NCI-H524 (cell line): Measurements from ENCODE around the gene DNAJC15.
"Not testable (repeated sequence)": the region's sequence is repeated elsewhere in the genome, so short reads cannot be mapped to it uniquely, and the experiment has no call there.

Experiments
- DNase-seq, 2 experiments: peaks; one replicate each; lab custom pipeline; 2025; lab: John Stamatoyannopoulos, UW

DNAJC15 gene

DNA sequence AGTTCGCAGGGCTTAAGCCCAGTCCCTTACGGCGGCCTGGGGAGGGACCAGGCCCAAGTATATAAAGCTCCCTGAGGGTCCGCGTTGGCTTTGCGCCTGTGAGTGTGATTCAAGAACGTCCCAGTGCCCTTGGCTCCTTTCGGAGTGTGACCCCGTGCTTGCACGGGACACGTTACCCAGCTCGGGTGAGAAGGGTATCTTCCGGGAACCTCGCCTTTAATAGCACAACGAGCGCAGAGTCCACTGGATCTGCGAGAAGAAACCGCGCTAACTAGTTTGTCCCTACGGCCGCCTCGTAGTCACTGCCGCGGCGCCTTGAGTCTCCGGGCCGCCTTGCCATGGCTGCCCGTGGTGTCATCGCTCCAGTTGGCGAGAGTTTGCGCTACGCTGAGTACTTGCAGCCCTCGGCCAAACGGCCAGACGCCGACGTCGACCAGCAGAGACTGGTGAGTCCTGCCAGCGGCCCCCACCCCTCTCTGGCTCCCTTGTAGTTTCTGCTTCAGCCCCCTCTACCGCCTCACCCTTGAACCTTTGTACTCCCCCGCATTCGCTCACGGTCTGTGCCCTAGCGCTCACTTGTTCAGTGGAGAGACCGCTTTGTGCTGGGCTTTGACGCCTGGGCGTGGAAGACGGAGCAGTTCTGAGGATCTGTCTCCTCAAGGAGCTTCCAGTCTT lies at the start of gene DNAJC15:
Gene DNAJC15 (plus strand): TSS at position 298 of the 675 bp plus-strand sequence. CDS start 41 bp downstream, at position 339.
- DNase-seq: peak; percentile 66 to 77

DNA sequence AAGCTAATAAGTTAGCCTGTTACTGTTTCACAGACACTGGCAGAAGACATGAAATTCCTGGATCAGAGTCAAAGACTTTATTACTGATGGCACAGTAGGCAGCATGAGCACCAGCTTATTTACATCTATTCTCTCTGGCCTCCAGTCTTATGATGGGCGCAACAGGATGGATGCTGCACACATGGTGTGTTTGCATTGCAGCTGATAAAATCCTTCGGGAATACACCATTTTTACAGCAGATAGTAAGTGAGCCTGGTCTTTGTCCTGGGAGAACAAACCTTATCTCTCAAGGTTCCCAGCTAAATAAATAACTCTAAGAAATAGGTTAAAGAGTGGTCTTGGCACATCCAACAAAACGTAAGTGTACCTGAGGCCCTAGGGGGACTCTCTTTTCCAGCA lies 47.3 kb upstream of the DNAJC15 start:
- no peak for DNase-seq

DNA sequence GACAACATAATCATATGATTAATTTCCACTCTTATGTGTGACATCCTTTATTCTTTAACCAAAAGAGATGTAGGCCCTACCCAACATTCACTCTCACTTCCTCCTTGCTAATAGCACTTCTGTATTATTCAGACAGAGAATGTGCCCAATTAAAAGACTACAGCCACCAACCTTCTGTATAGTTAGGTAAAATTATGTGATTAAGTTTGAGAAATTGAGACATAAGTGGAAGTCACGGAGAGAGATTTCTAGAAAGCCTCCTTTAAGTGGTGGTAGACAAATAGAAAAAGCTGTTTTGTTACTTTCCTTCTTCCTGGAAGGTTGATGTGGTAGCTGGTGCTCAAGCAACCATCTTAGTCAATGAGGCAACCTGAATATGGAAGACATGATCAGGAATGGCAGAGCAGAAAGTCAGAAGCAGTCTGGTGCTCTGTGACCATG lies 46.1 kb upstream of the DNAJC15 start:
- no peak for DNase-seq

DNA sequence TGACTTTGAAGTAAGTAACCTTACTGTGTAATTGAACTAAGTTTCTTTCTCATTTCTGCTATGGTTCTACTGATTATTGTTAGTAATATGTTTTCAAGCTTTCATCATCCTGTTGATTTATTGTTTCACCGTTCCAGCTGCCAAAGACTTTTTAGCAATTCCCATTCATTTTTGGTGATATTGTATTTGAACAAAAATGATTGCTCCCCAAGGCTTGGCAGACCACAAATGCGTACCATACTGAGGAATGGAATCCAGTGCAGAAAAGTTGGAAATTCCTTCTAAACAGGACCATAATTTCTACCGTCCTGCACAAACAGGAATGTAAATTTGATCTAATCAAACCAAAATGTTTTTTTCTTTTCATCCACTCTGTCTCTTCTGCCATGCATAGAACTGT lies 42.1 kb upstream of the DNAJC15 start:
- DNase-seq: no peak

DNA sequence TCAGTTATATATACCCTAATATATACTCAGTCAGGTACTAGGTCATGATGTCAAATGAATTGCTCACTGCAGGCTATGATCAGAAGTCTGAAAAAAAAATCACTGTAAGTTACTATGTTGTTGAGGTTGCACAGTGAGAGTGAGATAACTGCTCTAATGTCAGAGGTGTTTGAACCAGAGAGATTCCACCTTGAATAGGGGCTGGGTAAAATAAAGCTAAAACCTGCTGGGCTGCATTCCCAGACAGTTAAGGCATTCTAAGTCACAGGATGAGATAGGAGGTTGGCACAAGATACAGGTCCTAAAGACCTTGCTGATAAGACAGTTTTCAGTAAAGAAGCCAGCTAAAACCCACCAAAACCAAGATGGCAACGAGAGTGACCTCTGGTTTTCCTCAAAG lies 41.5 kb upstream of the DNAJC15 start:
- DNase-seq: no peak

DNA sequence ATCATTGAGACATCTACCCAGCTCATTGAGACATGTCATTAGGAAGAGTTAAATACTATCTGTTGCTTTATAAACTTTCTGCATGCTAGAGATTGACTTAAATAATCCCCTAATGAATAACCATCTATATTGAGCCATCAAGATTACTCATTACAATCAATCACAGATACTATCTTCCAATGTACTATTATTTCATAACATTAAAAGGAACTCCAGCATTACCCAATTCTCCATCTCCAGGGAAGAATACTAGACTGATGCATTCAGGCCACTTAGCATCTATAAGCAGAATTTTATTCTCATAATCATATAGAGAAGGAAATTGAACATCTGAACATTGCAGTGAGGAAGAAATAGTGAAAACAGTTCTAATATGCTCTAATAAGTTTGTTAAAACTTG lies 39.4 kb upstream of the DNAJC15 start:
- no peak for DNase-seq

DNA sequence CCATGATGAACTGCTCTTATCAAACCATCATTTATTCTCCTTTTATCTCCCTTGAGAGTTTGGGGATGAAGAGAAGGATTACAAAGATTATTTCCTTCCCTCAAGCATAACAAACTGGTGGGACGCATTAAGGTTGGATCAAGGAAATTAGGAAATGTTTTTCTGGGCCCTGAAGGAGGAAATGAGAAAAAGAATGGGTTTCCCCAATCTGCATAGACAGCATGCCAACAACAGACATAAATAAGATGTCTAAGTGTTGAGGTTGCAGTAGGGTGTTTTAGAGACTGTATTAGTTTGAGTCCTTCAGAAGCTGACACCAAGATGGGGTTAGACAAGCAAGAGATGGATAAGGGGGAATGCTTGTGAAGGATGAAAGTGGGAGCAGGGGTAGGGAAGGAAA lies 38.7 kb upstream of the DNAJC15 start:
- DNase-seq: no peak

DNA sequence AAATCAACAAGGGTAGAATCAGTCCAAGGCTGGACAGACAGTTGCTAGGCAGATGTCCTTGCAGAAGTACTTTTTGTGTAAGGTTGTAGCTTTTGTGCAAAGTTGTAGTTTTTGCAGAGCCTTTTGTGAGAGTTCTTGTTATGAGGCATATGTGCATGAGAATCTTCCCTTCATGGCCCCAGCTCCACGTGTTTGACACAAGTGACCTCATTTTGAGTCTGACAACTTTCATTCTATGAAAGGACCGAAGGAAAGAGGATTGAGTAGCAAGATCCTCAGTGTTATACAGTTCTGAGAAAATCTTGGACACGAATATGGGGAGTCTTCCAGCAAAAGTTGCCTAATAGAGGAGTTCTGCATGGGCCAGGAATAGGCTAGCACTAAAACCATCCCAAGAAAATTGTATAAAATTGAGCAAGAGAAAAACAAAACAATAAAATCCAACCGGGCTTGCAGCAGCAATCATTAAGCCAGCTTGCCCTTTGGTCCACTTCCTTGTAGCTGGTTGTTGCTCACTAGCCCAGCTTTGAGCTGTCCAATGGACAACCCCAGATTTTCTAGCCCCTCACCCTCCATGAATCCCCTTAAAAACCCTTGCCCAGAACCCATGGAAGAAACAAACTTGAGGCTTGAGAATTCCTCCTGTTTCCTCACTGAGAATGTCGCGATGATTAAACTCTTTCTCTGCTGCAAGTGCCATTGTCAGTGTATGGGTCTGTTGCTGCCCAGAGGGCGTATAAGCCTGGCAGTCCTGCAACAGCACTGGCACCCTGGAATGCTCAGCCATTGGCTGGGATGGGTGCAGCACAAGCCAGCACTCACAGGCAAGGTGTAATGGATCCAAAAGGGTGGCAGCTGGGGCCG lies 37.8 kb upstream of the DNAJC15 start:
- no peak for DNase-seq

DNA sequence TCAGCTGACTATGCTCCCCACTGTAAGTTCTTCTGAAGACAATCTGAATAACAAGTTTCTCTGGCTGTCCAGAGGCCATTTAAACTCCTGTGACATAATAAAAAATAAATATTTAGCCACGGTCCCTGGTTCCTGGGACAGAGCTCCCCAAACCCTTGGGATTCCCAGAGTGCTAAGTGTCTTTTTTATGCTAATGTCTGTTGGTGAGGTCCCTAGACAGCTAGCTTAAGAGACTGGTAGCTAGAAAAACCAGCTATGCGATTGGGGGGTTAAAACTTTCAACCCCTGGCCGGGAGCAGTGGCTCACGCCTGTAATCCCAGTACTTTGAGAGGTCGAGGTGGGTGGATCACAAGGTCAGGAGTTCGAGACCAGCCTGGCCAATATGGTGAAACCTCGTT lies 37.2 kb upstream of the DNAJC15 start:
- DNase-seq: no peak

DNA sequence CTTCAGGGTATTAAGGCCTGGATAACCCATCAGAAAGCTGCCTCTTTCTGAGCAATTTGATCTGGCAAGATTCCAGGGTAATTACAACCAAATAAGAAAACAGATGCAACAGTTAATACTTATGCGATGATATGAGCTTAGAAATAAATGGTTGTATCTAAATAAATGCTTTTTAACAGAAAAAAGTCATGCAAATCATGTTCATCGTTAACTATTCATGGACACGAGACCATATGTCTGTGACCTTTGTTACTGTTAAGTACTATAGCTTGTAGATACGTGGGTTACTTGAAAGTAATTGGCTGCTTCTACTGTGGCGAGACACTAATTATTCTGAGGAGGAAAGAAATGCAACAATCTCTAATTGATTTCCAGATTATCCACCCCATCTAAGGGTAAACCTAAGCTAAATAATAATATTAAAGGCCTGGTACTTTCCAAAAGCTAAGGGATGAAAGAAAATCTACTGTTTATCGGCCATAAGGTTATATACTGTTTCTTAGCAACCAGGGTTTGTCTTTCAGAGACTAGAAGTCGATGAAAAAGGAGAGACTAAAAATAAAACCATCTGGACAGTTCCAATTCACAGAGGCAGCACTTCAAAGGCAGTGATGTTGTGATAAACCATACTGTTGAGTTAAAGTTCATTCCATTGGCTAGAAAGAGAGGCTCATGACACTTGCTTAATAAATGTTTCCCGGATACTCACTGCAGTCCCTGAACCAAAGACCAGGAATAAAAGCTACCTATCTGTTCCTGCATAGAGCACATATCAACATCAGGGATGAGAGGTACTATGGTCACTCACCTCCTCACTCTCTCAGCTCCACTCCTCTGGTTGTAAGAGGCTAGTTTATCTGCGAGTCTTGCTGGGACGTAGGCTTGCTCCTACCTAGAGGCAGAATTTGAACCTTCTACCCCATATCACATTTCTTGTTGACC lies 32.8 kb upstream of the DNAJC15 start:
- DNase-seq: peak; percentile 57 to 77

DNA sequence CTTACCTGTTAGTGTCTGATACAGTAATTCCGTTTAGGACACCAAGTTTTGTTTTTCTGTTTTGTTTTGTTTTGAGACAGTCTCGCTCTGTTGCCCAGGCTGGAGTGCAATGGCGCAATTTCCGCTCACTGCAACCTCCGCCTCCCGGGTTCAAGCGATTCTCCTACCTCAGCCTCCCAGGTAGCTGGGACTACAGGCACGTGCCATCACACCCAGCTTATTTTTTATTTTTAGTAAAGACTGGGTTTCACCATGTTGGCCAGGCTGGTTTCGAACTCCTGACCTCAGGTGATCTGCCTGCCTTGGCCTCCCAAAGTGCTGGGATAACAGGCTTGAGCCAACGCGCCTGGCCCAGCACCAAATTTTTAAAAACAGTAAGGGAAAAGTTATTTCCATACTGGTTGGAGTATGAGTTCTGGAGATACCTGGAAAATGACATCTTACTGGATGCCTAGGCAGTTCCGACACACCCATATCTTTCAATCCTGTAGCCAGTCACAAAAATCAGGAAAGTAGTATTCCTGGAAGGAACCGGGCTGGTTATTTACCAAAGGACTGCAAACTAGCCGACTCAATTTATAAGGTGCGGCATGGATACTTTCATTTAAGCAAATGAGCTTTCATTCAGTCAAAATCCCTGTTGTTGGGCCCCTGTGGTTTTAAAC lies 32.0 kb upstream of the DNAJC15 start:
- not testable (repeated sequence) for DNase-seq

DNA sequence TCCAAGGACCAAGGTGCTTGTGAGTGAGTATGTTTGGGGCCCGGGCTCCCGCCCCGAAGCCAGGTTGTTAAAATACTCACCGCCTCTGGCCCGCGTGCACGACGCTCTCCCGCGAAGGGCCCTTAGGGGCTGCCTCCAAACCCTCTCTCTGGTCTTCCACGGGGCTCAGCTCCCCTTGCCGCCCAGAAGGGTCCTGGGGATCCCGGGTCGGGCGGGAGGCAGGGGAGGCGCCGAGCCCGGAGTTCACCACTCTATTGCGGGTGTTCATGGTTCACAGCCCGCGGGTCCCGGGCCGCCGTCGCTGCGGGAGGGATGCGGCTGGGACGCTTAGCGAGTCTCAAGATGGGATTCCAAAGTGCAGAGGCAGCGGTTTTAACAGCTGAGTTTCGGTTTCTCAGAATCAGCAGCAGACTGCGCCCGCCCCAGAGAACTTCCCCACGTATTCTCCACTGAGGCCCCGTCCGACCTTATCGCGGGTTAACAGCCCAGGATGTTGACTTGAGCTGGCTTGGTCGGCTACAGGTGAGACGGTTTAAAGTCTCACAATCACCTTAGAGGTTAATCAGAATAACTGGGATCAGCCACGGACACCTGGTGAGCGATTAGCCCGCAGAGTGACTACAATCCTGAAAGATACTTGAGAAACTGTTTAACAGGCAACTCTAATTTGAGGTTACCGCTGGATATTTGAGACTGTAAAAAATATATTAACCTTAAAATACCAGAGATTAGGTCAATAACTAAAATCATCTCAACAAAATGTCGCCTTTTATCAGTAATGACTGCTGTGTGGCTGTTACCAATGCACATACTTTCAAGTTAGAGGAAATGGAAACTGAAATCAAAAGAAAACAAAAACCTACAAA lies 31.3 kb upstream of the DNAJC15 start, which contains the start of gene EPSTI1:
Gene EPSTI1 (minus strand): TSS at position 344 of the 866 bp plus-strand sequence. CDS start 76 bp downstream, at position 268.
- peak in 1 of 2 experiments; percentile 44 for DNase-seq

DNA sequence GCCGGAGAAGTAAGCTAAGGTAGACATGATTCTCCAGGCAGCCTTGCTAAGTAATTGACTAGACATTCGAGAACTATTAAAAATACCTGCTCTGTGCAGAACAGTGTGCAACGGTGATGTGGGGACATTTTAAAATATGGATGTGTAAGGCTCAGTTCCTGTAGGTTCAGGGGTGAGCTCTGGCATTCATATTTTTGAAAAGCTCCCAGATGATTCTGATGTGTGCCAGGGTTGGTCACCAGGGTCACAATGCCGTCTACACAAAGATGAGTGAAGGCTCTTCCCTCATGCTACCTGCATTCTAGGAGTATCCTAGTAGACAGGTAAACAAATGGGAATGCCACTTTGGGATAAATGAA lies 30.6 kb upstream of the DNAJC15 start:
- no peak for DNase-seq

DNA sequence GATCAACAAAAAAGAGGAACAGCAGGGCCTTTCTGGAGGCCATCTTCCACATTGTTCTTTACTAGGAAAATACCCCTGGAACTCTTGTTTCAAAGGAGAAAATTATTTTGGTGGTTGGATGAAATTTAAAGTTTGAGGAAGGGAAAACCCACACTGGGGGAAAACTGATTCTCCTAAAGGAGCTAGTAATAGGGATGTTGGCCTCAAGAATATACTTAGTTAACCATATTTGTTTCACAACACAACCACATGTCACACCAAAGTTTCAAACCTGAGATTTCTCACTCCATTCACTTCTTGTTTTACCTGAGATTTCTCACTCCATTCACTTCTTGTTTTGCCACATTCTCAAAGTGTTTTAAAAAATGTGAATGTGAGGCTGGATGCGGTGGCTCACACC lies 28.5 kb upstream of the DNAJC15 start:
- no peak for DNase-seq

DNA sequence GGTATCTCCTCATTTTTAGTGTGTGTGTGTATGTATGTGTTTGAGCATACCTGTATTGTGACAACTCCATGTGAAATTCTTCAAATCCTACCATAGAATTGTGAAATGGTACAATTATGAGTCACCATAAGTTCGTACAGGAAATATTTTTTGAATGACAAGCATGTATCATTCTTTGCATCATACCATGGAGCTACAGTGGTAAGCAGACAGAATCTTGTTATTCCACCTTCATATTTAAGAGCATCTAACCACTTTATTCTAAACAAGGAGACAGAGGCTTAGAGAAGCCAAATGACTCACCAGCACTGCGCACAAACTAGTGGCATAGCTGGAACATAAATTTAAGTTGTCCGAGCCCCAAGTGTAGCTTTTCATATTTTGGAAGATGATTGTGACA lies 26.8 kb upstream of the DNAJC15 start:
- no peak for DNase-seq

DNA sequence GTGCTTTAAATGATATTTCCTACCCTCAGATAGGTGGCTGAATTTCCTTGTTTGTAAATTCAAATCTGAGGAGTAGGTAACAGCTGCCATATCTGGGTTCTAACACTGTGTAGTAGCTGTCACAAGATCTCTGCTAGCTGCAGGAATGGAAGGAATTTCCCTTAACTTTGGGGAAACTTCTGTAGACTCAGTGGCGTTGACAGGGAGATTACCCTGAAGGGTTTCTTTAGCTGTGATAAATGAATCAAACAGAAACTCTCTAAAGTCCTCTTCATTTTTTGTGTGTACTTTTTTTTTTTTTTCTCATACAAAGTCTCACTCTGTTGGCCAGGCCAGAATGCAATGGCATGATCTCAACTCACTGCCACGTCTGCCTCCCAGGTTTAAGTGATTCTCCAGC lies 26.0 kb upstream of the DNAJC15 start:
- no peak for DNase-seq

DNA sequence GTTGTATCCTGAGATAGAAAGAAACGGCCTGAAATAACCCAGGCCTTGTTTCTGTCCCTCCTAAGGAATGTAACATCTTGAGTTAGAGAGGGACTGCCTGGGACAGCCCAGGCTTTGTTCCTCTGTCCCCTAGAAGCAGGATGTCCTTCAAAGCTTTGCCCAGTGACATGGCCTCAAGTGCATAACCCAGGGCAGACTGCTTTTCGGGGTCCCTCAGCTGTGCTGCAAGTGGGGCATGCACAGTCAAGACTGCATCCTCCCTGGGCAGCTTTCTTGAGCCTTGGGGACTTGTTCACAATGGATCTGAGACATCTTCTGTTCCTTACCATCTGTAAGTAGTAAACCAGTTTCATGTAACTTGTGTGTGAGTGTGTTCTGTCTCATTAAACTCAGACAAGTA lies 23.9 kb upstream of the DNAJC15 start:
- no peak for DNase-seq

DNA sequence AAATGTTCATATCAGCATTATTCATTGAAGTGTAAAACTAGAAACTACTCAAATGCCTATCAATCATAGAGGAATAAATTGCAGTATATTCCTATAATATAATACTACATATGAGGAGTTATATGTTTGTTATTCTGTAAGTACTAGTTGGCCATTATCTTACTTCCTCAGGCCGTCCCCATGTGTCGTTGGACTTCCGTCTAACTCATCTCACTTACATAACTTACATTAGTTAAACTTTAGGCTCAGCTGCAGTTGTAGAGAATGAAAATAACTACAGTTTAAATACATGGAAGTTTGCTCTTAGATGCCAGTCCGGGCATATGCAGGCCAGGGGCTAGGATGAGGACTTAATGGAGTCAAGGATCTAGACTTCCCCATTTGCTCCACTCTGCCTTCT lies 22.7 kb upstream of the DNAJC15 start:
- DNase-seq: no peak

DNA sequence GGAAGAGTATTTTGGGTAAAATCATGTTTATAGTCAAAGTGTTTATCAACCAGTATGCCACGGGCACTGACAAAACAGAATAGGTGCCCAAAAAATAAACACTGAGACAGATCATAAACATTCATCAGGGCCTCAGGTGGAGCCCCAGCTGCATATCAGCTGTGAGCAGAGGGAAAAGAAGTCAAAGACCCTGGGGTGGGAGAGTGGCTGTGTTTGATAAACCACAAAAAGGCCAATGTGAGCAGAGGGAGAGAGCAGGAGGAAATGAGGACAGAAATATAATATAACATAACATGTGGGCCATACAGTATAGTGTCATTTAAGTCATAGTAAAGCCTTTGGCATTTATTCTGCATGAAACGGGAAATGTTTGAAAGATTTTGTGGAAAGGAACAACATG lies 21.4 kb upstream of the DNAJC15 start:
- no peak for DNase-seq

DNA sequence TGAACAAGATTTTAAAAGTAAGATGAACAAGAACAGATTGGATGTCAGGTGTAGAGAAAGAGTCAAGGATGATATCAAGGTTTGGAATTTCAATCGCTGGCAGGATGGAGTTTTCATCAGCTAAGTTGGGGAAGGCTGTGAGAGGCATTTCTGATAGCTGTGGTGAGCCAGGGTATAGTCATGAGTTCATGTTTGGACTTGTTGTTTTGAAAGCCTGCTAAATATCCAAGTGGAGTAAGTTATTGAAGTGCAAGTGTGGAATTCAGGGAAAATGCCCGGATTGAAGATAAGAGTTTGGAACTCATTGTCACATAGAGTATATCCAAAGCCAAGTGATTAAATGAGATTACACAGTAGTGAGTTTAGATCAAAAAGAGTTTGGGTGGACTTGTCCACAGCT lies 20.4 kb upstream of the DNAJC15 start:
- DNase-seq: no peak

DNA sequence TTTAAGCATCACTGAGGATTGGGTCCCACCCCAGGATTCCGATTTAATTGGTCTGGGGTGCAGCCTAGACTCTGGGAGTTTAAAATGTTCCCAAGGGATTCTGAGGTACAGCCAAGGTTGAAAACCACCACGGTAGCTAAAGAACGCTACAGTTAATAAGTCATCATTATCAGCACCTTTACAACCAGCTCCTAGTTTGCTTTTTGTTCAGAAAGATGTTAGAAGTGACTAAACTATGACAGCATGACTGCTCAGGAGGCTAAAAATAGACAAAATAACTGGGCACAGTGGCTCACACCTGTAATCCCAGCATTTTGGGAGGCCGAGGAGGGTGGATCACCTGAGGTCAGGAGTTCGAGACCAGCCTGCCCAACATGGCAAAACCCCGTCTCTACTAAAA lies 19.7 kb upstream of the DNAJC15 start:
- no peak for DNase-seq
